ENCODE results near the gene TBX5. TPM values are rescaled to one million over a fixed set of nuclear protein-coding genes. Genes with fewer than 3 reads are reported as not detected.

The TBX5 gene
- total and polyA plus RNA-seq, 2 donors (not counting 1 experiment from before 2014, with no cell fraction given), result not detected

DNA sequence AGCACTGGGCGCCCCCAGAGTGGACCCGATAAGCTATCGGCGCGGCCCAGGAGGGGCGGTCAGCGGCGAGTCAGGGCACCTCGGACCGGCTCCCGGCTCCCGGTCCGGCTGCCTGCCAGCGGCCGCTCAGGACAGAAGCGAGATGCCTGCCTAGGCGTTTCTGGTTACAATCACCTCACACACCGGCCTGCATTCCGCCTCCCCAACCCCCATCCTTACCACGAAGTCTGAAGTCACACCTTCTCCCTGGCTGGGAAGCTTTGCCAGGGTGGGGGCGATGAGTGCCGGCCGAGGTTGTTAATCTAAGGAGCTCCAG lies 42.6 kb upstream of the TBX5 start:
- Histone ChIP-seq H3K4me1 (ENCODE audit: control insufficient read depth in 2 of 2, insufficient read depth in 2 of 2, low read length in 2 of 2) (no peaks in the 10 kb centered on the region), H3K9me3 (ENCODE audit: control extremely low read depth in 1 of 3, control insufficient read depth in 2 of 3, insufficient read depth in 1 of 3, low read length in 2 of 3) (peaks cover 0 to 13% (median 0%) of the 10 kb centered on the region in 3 donors), H4K20me1 (ENCODE audit: control insufficient read depth, insufficient read depth, low read length, poor library complexity, severe bottlenecking) (no peaks in the 10 kb centered on the region), H3K27me3 (replicated peaks in 1 of 4; ENCODE audit: control extremely low read depth in 1 of 4, control insufficient read depth in 3 of 4, insufficient read depth in 4 of 4, low read length in 3 of 4) (peaks cover 0 to 51% (median 25%) of the 10 kb centered on the region in 4 experiments), H3K36me3 (replicated peaks in 1 of 2; ENCODE audit: control extremely low read depth in 1 of 2, control insufficient read depth in 1 of 2, extremely low read depth in 1 of 2, insufficient read depth in 2 of 2, low read length in 1 of 2) (no peaks in the 10 kb centered on the region), H3K79me2 (ENCODE audit: control insufficient read depth, insufficient read depth, low read length) (no peaks in the 10 kb centered on the region), H2AFZ (ENCODE audit: insufficient read depth, low read depth, low read length, poor library complexity, severe bottlenecking) (no peak overlapping the region), H3K9ac (ENCODE audit: low read length) (no peak overlapping the region), H3K4me2 (replicated peaks; ENCODE audit: low read depth, low read length, poor library complexity, severe bottlenecking) (no peak overlapping the region), H3K27ac (ENCODE audit: low read length in 2 of 2) (no peak overlapping the region), H3K4me3 (ENCODE audit: control extremely low read depth in 1 of 5, extremely low read depth in 1 of 5, insufficient read depth in 1 of 5, low read depth in 2 of 5, low read length in 4 of 5) (no peak overlapping the region)
- no peaks in the 10 kb centered on the region for H3K9me3 Mint-ChIP-seq (ENCODE audit: insufficient read depth)
- ChIA-PET CTCF (no interaction called here), POLR2A (no interaction called here)
- H3K4me1 Mint-ChIP-seq, result no peaks in the 10 kb centered on the region
- DNase-seq (no peak), ATAC-seq (ENCODE audit: low read depth) (no peak)
- H3K27ac Mint-ChIP-seq, result no peak overlapping the region
- 15% methylated on average over 19 of the region's 23 CpGs for WGBS (ENCODE audit: insufficient coverage)
- no peak for TF ChIP-seq EZH2 (IDR thresholded peaks at IDR 0.05; ENCODE audit: borderline replicate concordance, insufficient read depth, low read depth, low read length, poor library complexity, severe bottlenecking)
- TF ChIP-seq, protein P1, sequence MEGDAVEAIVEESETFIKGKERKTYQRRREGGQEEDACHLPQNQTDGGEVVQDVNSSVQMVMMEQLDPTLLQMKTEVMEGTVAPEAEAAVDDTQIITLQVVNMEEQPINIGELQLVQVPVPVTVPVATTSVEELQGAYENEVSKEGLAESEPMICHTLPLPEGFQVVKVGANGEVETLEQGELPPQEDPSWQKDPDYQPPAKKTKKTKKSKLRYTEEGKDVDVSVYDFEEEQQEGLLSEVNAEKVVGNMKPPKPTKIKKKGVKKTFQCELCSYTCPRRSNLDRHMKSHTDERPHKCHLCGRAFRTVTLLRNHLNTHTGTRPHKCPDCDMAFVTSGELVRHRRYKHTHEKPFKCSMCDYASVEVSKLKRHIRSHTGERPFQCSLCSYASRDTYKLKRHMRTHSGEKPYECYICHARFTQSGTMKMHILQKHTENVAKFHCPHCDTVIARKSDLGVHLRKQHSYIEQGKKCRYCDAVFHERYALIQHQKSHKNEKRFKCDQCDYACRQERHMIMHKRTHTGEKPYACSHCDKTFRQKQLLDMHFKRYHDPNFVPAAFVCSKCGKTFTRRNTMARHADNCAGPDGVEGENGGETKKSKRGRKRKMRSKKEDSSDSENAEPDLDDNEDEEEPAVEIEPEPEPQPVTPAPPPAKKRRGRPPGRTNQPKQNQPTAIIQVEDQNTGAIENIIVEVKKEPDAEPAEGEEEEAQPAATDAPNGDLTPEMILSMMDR (IDR thresholded peaks at IDR 0.05), result no peak
- no peak overlapping the region for H3K4me3 Mint-ChIP-seq
- intact Hi-C loops (cut with micrococcal nuclease), result no loop called here
- H3K27me3 Mint-ChIP-seq, result peaks cover 56% of the 10 kb centered on the region

GRCh38 chr12:114447799-114448617 lies 42.1 kb upstream of the TBX5 start:
- Mint-ChIP-seq H3K4me1 (no peaks in the 10 kb centered on the region), H3K9me3 (ENCODE audit: insufficient read depth) (no peaks in the 10 kb centered on the region), H3K27ac (no peak overlapping the region), H3K27me3 (peaks cover 62% of the 10 kb centered on the region), H3K4me3 (no peak overlapping the region)
- intact Hi-C loops (cut with micrococcal nuclease), result no loop called here
- H3K36me3 ChIP-seq (replicated peaks in 1 of 2; ENCODE audit: control extremely low read depth in 1 of 2, control insufficient read depth in 1 of 2, extremely low read depth in 1 of 2, insufficient read depth in 2 of 2, low read length in 1 of 2), result no peaks in the 10 kb centered on the region
- no peaks in the 10 kb centered on the region for H3K4me1 ChIP-seq (ENCODE audit: control insufficient read depth in 2 of 2, insufficient read depth in 2 of 2, low read length in 2 of 2)
- WGBS (ENCODE audit: insufficient coverage), result 9% methylated on average over 30 of the region's 36 CpGs
- no peak overlapping the region for H3K4me3 ChIP-seq (ENCODE audit: control extremely low read depth in 1 of 5, extremely low read depth in 1 of 5, insufficient read depth in 1 of 5, low read depth in 2 of 5, low read length in 4 of 5)
- H3K27me3 ChIP-seq (replicated peaks in 1 of 4; ENCODE audit: control extremely low read depth in 1 of 4, control insufficient read depth in 3 of 4, insufficient read depth in 4 of 4, low read length in 3 of 4), result peaks cover 0 to 54% (median 27%) of the 10 kb centered on the region in 4 experiments
- POLR2A ChIA-PET, result no interaction called here
- no peak for TF ChIP-seq EZH2 (IDR thresholded peaks at IDR 0.05; ENCODE audit: borderline replicate concordance, insufficient read depth, low read depth, low read length, poor library complexity, severe bottlenecking)
- TF ChIP-seq, protein P1 (IDR thresholded peaks at IDR 0.05), result no peak
- H3K79me2 ChIP-seq (ENCODE audit: control insufficient read depth, insufficient read depth, low read length), result no peaks in the 10 kb centered on the region
- CTCF ChIA-PET, result no interaction called here
- no peak for DNase-seq
- H3K9me3 ChIP-seq (ENCODE audit: control extremely low read depth in 1 of 3, control insufficient read depth in 2 of 3, insufficient read depth in 1 of 3, low read length in 2 of 3), result peaks cover 0 to 13% (median 0%) of the 10 kb centered on the region in 3 donors
- no peak overlapping the region for H3K9ac ChIP-seq (ENCODE audit: low read length)
- H3K27ac ChIP-seq (ENCODE audit: low read length in 2 of 2), result no peak overlapping the region
- no peaks in the 10 kb centered on the region for H4K20me1 ChIP-seq (ENCODE audit: control insufficient read depth, insufficient read depth, low read length, poor library complexity, severe bottlenecking)
- H3K4me2 ChIP-seq (replicated peaks; ENCODE audit: low read depth, low read length, poor library complexity, severe bottlenecking), result no peak overlapping the region
- ATAC-seq (ENCODE audit: low read depth), result no peak
- no peak overlapping the region for H2AFZ ChIP-seq (ENCODE audit: insufficient read depth, low read depth, low read length, poor library complexity, severe bottlenecking)

Data from B cell (primary cell).